Fibroblast of lung (primary cell): ENCODE data around the gene SLC38A8.
A peak's percentile ranks its signal among the peaks of the same experiment; 100 is the strongest.

Experiments
- EZH2 ChIP-seq: IDR thresholded peaks from 2 replicates; pipeline ENCODE4 v1.5.1; 2012; ENCODE audit warnings: low read length, control low read depth, mild to moderate bottlenecking; ENCODE audit errors: missing control alignments
- TF ChIP-seq, protein P1 (sequence below), 2 donors: IDR thresholded peaks in 1 of 2; conservative IDR thresholded peaks in 1 of 2; 1 replicate in 1 of 2; 2 replicates in 1 of 2; pipeline ENCODE4 v1.5.1; 2011 to 2012; ENCODE audit warnings: low read length in 2 of 2, control low read depth in 1 of 2, inconsistent platforms in 1 of 2, low read depth in 1 of 2, mild to moderate bottlenecking in 1 of 2

DNA sequence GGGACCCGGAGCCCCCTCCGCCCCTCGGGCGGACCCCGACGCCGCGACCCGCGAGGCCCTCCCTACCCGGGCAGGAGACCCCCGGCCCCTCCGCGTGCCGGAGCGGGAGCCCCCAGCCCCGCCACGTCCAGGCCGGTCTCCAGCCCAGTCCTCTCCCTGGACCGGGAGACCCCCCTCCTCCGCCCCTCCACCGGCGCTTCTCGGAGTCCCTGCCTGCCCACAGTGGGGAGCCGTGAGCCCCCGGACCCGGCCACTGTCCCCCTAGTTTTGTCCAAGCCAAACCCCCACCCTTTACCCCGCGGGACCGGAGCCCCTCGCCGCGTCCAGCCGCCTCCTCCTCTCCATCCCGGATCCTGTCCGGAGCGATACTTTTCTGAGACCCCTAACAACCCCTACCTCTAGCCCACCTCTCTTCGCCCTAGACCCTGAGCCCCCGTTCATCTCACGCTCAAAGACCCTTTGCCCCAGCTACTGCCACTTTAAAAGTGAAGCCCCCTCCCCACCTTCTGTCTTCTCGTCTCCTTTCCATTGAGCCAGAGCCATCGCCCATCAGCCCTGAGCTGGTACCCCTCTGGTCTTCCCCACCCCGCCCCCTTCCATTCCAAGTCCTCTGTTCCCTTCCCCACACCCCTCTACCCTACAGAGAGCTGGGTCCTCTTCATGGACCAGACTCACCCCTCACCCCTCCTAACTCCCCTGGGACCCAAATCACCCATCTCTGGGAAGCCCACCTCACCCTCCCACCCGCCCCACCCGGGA lies 73.5 kb downstream of the SLC38A8 start:
- TF ChIP-seq, protein P1, sequence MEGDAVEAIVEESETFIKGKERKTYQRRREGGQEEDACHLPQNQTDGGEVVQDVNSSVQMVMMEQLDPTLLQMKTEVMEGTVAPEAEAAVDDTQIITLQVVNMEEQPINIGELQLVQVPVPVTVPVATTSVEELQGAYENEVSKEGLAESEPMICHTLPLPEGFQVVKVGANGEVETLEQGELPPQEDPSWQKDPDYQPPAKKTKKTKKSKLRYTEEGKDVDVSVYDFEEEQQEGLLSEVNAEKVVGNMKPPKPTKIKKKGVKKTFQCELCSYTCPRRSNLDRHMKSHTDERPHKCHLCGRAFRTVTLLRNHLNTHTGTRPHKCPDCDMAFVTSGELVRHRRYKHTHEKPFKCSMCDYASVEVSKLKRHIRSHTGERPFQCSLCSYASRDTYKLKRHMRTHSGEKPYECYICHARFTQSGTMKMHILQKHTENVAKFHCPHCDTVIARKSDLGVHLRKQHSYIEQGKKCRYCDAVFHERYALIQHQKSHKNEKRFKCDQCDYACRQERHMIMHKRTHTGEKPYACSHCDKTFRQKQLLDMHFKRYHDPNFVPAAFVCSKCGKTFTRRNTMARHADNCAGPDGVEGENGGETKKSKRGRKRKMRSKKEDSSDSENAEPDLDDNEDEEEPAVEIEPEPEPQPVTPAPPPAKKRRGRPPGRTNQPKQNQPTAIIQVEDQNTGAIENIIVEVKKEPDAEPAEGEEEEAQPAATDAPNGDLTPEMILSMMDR (conservative IDR thresholded peaks at IDR 0.05 in 1 of 2, IDR thresholded peaks at IDR 0.05 in 1 of 2; ENCODE audit: low read depth in 1 of 2, low read length in 2 of 2): no peak
- peak; percentile 29 for TF ChIP-seq EZH2
